HepG2 (cell line): ENCODE measurements around the gene GRB10. TPM values are rescaled to one million over a fixed set of nuclear protein-coding genes. Genes with fewer than 3 reads are reported as not detected.

Experiments used
- AGO2 ChIP-seq: fragments of 200-400 bp; formaldehyde crosslinking; optimal IDR thresholded peaks from 2 replicates; pipeline ENCODE3; 2017; ENCODE audit warnings: mild to moderate bottlenecking, low read depth, low read length, moderate library complexity
- ARID5B ChIP-seq: IDR thresholded peaks from 2 replicates; pipeline ENCODE4 v1.4.0; 2020; ENCODE audit warnings: mild to moderate bottlenecking, missing genetic modification reagents
- CTCF ChIP-seq: sonication (generic); formaldehyde crosslinking; IDR thresholded peaks from 2 replicates; pipeline ENCODE4 v1.5.0; 2020; ENCODE audit warnings: mild to moderate bottlenecking, missing genetic modification reagents, moderate library complexity
- FOSL2 ChIP-seq: sonication (generic); formaldehyde crosslinking; IDR thresholded peaks from 2 replicates; pipeline ENCODE4 v1.4.0; 2020; ENCODE audit warnings: missing genetic modification reagents
- FOXA1 ChIP-seq, 2 experiments: fragments of 450-650 bp in 1 of 2; sonication (generic) in 1 of 2; formaldehyde crosslinking in 1 of 2; IDR thresholded peaks; 2 replicates each; pipeline versions ENCODE4 v1.4.0 to v1.6.1; 2016 to 2020; ENCODE audit warnings: missing genetic modification reagents in 1 of 2
- GATAD1 ChIP-seq: IDR thresholded peaks from 2 replicates; pipeline ENCODE4 v1.6.1; 2016; ENCODE audit warnings: missing genetic modification reagents, missing compliant biosample characterization
- HDAC2 ChIP-seq: sonication (generic); formaldehyde crosslinking; IDR thresholded peaks from 2 replicates; pipeline ENCODE4 v1.4.0; 2020; ENCODE audit warnings: missing genetic modification reagents
- IRF2 ChIP-seq: IDR thresholded peaks from 2 replicates; pipeline ENCODE4 v1.6.1; 2018; ENCODE audit warnings: missing genetic modification reagents, missing compliant biosample characterization
- KAT8 ChIP-seq: IDR thresholded peaks from 2 replicates; pipeline ENCODE4 v1.6.1; 2016; ENCODE audit warnings: missing genetic modification reagents, missing compliant biosample characterization
- NBN ChIP-seq: fragments of 450-650 bp; conservative IDR thresholded peaks from 2 replicates; pipeline ENCODE4 v1.6.1; 2017
- NONO ChIP-seq, 2 experiments: fragments of 450-650 bp in 1 of 2; sonication (generic) in 1 of 2; formaldehyde crosslinking in 1 of 2; IDR thresholded peaks in 1 of 2; conservative IDR thresholded peaks in 1 of 2; 2 replicates each; pipeline versions ENCODE4 v1.6.1 to v1.8.0; 2017 to 2022; ENCODE audit warnings: mild to moderate bottlenecking in 1 of 2, missing genetic modification reagents in 1 of 2, moderate library complexity in 1 of 2
- REPIN1 ChIP-seq: sonication (generic); formaldehyde crosslinking; IDR thresholded peaks from 2 replicates; pipeline ENCODE4 v1.8.0; 2022; ENCODE audit warnings: missing genetic modification reagents, low read depth, mild to moderate bottlenecking, borderline replicate concordance
- RXRA ChIP-seq: sonication (generic); formaldehyde crosslinking; IDR thresholded peaks from 2 replicates; pipeline ENCODE4 v1.5.1; 2020; ENCODE audit warnings: missing genetic modification reagents
- SOX13 ChIP-seq, 3 experiments: fragments of 450-650 bp in 1 of 3; sonication (generic) in 1 of 3; formaldehyde crosslinking in 1 of 3; IDR thresholded peaks in 2 of 3; conservative IDR thresholded peaks in 1 of 3; 2 replicates each; pipeline versions ENCODE4 v1.5.0 to v1.6.1; 2016 to 2020; ENCODE audit warnings: antibody characterized with exemption in 1 of 3, mild to moderate bottlenecking in 1 of 3, missing compliant biosample characterization in 1 of 3, missing genetic modification reagents in 1 of 3, moderate library complexity in 1 of 3
- SOX5 ChIP-seq: IDR thresholded peaks from 2 replicates; pipeline ENCODE4 v1.6.1; 2016; ENCODE audit warnings: borderline replicate concordance
- SRSF1 ChIP-seq: fragments of 200-400 bp; formaldehyde crosslinking; optimal IDR thresholded peaks from 2 replicates; pipeline ENCODE3; 2017; ENCODE audit warnings: mild to moderate bottlenecking, low read depth, low read length, moderate library complexity
- TEAD3 ChIP-seq: optimal IDR thresholded peaks from 2 replicates; pipeline ENCODE3; 2016; ENCODE audit warnings: borderline replicate concordance
- ZBTB25 ChIP-seq: IDR thresholded peaks from 2 replicates; pipeline ENCODE4 v1.6.1; 2018; ENCODE audit warnings: missing genetic modification reagents
- ZBTB7B ChIP-seq: sonication (generic); formaldehyde crosslinking; IDR thresholded peaks from 2 replicates; pipeline ENCODE4 v1.4.0; 2020; ENCODE audit warnings: missing genetic modification reagents
- ZNF143 ChIP-seq: sonication (generic); formaldehyde crosslinking; IDR thresholded peaks from 2 replicates; pipeline ENCODE4 v1.4.0; 2020; ENCODE audit warnings: missing genetic modification reagents
- ZNF563 ChIP-seq: sonication (generic); formaldehyde crosslinking; IDR thresholded peaks from 2 replicates; pipeline ENCODE4 v1.8.0; 2022; ENCODE audit warnings: mild to moderate bottlenecking, moderate library complexity, missing genetic modification reagents
- ZNF605 ChIP-seq: sonication (generic); formaldehyde crosslinking; IDR thresholded peaks from 2 replicates; pipeline ENCODE4 v1.8.0; 2022; ENCODE audit warnings: mild to moderate bottlenecking, missing genetic modification reagents
- polyA plus RNA-seq, 8 experiments: library from polyadenylated mRNA; depleted of rRNA in 3 of 8; stranded (reverse) in 7 of 8; unstranded in 1 of 8; fragments of >200 nt; fragmentation: Illumina TruSeq in 4 of 8; extraction: Trizol in 4 of 8; gene quantifications; 2 replicates each; pipeline versions ENCODE4 v1.2.1 to v1.2.3, GENCODE V29; 2011 to 2016; ENCODE audit warnings: low read depth in 4 of 8, missing spikeins in 1 of 8, mixed read lengths in 1 of 8; ENCODE audit not compliant: insufficient read depth in 1 of 8
- total RNA-seq, 5 experiments: library from RNA; depleted of rRNA; stranded (reverse); fragments of >200 nt; fragmentation: Illumina TruSeq; extraction: Trizol; gene quantifications; 2 replicates each; pipeline ENCODE4 v1.2.3, GENCODE V29; 2016; ENCODE audit warnings: low read depth in 1 of 5

GRB10 gene
- total and polyA plus RNA-seq, 2 of the 13 experiments (the other 11 are each of a cell fraction or from before 2014, with no cell fraction given), result 4.0 to 6.8 TPM

GRCh38 chr7:50632561-50633413, 149.9 kb downstream of the GRB10 start (continued):
- TF ChIP-seq KAT8 (CRISPR knock-in tag) (0 out of 2 replicates have a peak, but pooled peaks have one; percentile 27), ZBTB7B (CRISPR knock-in tag) (peak; percentile 44; the same call in 1 of the 2 replicates), FOXA1 (IDR thresholded peaks at IDR 0.05) (no peak), FOXA1 (CRISPR knock-in tag; IDR thresholded peaks at IDR 0.05) (peak; percentile 17; the same call in 1 of the 2 replicates), FOSL2 (0 out of 2 replicates have a peak, but pooled peaks have one; percentile 14), AGO2 (no peak), SOX13 (IDR thresholded peaks at IDR 0.05) (no peak), SOX13 (CRISPR knock-in tag; conservative IDR thresholded peaks at IDR 0.05 in 1 of 2, IDR thresholded peaks at IDR 0.05 in 1 of 2) (peak in 1 of 2 experiments; percentile 45; a peak in 1 of 4 replicates), SOX5 (CRISPR knock-in tag) (0 out of 2 replicates have a peak, but pooled peaks have one; percentile 16), ZNF143 (CRISPR knock-in tag) (no peak), GATAD1 (CRISPR knock-in tag) (0 out of 2 replicates have a peak, but pooled peaks have one; percentile 45), TEAD3 (peak; percentile 88), ZBTB25 (CRISPR knock-in tag) (peak; percentile 48; the same call in 1 of the 2 replicates), HDAC2 (0 out of 2 replicates have a peak, but pooled peaks have one; percentile 44), SRSF1 (no peak), NONO (IDR thresholded peaks at IDR 0.05) (no peak), NONO (CRISPR knock-in tag; conservative IDR thresholded peaks at IDR 0.05) (0 out of 2 replicates have a peak, but pooled peaks have one; percentile 30), NBN (no peak), ARID5B (CRISPR knock-in tag) (peak; percentile 49; the same call in 1 of the 2 replicates), ZNF605 (0 out of 2 replicates have a peak, but pooled peaks have one; percentile 39), CTCF (CRISPR knock-in tag) (peak; percentile 90), REPIN1 (peak; percentile 68; the same call in 1 of the 2 replicates), ZNF563 (CRISPR knock-in tag) (no peak), RXRA (CRISPR knock-in tag) (peak; percentile 40; the same call in 1 of the 2 replicates), IRF2 (CRISPR knock-in tag) (peak; percentile 54; the same call in 1 of the 2 replicates)
